ENCODE results near the gene HNRNPF.

- TF ChIP-seq EZH2 (IDR thresholded peaks at IDR 0.05) (no peak), CTCF (IDR thresholded peaks at IDR 0.05 in 2 of 3, conservative IDR thresholded peaks at IDR 0.05 in 1 of 3; ENCODE audit: borderline replicate concordance in 1 of 3, insufficient read depth in 1 of 3, low read depth in 2 of 3, low read length in 2 of 3) (no peak), CEBPB (IDR thresholded peaks at IDR 0.05; ENCODE audit: low read depth) (no peak), ZNF274 (IDR thresholded peaks at IDR 0.05; ENCODE audit: low read depth, low read length) (no peak)
Observed at GRCh38 chr10:43386549-43386948, 22.4 kb downstream of the HNRNPF start.
